ENCODE data around the gene LAMA4.
"Not testable (repeated sequence)": the region's sequence is repeated elsewhere in the genome, so short reads cannot be mapped to it uniquely, and the experiment has no call there.

LAMA4 gene

DNA sequence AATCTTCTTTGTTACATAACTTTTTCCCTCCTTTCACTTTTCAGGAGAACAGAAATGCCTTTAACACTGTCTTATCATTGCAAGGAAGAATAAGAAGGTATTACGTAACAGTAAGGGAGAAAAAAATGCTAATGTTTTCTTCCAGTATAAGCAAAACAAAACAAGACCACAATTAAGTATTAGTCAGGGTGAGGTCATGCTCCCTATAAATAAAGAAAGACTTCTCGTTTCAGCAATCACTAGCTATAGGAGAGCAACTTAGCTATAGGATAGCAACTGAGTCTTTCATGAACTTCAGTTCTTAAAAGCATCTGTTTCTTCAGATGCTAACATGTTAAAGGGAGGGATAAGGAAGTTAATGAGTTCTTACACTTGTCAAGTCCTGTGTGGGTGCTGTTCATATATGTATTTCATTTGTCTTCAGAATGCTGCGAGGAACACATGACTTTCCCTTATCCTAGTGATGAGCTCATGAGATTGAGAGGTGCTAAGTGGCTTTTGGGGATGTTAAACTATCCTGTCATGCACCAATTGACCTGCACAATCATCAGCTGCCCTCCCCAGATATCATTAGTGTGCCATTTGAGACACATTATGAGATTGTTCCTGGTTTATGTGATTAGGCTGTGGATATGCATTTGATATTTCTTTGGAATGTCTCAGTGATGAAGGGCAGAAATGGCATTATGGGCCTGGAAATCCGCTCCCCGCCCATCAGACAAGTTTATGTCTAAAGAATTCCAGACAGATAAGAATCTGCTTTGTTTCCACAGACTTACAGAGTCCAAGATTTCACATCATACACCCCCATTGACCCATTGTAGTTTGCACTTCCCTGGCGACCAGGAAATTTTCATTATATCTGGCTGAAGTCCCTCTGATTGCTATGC, 37.5 kb downstream of the LAMA4 start:
- DNase-seq, result no peak

DNA sequence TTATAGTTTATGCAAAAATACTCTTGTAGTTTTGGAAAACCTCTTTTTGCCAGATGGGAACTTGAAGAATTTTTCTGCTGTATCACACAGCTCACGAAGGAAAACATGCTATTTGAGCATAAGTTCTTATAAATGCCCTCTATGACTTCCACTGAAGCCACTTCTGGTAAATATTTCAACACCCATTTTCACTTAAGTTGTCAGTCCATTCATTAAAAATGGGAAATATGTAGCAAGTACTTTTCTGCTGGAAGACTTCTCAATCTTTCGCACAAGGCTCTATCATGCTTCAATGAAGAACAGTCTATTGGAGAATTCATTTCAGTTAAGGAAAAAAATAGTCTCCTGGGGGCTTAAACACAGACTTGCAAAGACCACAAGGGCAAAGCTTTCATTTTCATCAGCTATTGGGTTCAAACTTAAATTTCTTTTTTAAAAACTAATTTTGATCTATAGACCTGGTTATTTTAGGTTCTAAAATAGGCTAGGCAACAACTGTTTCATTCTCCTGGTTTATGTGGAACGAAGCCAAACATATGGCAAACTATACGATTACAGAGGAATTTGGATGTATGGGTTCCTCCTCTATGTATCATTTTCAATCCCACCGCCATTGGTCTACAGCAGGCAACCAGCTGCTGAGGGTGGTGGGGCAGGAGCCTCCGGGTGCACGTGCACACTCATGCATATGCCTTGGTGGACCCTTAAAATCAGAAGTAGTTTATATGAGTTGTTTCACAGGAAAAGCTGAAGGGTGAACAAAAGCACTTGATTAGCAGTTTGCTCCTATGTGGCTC, 38.7 kb downstream of the LAMA4 start:
- no peak for DNase-seq

DNA sequence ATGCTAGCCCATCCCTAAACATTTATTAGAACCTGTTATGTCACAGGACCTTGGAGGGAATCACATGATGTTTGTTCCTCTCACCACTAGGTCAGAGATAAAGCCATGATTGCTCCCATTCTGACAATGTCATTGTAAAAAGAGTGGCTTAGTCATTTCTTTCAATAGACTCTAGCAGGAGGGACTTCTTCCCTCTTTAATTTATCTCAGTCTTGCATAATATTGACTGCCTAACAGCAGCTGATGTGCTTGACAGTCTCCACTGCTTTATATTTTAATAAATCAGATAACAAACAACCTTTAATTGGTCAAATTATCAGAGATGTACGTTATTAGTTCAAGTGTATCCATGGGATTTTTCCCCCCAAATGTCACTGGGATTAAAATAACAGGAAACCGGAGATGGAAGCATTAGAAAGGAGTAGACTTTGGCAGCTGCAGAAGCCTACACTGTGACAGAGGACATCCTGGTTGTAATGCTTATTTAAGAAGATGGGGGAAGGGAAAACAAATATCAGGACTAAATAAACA, 39.6 kb downstream of the LAMA4 start:
- DNase-seq, result no peak

DNA sequence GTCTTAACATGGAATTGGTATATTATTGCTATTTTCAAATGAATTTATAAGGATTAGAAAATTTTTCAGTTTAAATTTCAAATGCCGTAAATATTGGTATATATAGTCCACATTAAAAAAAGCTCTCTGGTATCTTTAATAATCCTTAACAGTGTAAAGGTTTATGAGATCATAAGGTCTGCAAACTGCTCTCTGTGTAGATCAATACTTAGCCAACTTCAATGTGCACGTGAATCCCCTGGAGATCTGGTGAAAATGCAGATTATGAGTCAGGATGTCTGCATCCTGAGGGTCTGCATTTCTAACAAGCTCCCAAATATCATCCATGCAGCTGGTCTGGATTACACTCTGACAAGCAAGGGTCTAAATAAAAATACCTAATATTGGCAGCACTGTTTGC, 43.5 kb downstream of the LAMA4 start:
- no peak for DNase-seq

DNA sequence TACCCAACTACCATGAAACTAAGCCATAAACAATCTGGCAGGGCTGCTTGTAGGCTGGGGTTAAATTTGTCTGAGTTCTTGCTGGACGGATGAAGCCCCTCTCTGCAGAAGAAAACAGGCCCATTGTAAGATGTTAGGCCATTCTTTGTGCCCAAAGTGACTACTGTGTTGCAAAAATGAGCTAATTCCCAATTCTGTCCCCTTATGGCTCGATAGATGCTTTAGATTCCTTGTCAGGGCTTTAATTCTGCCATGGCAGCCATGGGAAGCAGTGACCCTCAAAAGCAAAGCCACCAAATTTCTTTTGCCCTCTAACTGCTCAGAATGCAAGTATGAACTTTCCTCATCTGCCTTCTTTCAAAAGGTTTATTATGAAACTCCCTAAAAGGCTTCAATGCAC, 45.2 kb downstream of the LAMA4 start:
- DNase-seq, result peak in 4 of 56 donors; percentile 12 to 18 (median 16)

DNA sequence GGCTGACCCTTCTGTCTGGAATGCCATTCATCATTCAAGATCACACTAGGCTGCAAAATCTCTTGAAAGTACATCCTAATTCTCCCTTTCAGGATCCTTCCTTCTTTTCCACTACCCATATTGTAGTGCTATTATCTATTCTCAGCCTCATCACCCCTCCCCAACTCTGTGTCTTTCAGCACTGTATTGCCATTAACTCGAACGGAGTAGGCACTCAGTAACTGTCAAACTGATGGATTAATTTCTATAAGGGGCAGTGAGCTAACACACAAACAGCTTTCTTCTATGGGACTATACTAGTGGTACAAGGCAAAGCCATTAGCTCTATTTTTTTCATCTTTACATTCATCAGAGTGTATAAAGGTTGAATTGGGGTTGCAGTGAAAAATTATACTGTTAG, 46.6 kb downstream of the LAMA4 start:
- no peak for DNase-seq

DNA sequence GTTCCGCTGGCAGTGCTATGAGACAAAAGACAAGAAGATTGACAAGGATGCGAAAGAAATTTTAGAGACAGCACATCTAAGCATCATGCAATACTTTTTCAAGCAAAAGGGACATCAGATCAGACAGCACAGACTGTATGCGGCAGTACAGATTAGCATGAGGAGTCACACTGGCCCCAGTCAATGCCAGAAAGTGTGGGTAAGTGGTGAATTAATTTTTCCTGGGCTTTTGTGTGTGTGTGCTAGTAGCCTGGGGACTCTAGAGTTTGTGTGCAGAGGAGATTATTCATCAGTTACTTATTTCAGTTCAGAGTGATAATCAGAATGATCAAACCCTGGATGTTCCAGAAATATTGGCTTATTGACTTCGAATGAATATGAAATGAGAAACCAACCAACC, 47.2 kb downstream of the LAMA4 start:
- DNase-seq, result no peak

DNA sequence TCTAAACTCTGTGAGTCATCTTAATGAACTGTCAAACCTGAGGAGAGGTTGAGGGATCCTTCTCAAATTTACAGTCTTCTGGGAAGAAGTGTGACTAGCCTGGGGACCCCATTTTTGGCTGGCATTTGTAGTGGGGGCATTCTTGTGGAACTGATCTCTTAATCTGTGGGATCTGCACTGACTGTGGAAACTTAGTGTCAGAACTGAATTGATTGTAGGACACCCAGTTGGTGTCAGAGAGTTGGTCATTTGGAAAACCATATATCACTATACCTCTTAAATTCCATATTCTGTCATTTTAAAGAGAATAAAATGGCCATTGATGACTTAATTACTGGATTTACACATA, 48.3 kb downstream of the LAMA4 start:
- DNase-seq, result no peak

DNA sequence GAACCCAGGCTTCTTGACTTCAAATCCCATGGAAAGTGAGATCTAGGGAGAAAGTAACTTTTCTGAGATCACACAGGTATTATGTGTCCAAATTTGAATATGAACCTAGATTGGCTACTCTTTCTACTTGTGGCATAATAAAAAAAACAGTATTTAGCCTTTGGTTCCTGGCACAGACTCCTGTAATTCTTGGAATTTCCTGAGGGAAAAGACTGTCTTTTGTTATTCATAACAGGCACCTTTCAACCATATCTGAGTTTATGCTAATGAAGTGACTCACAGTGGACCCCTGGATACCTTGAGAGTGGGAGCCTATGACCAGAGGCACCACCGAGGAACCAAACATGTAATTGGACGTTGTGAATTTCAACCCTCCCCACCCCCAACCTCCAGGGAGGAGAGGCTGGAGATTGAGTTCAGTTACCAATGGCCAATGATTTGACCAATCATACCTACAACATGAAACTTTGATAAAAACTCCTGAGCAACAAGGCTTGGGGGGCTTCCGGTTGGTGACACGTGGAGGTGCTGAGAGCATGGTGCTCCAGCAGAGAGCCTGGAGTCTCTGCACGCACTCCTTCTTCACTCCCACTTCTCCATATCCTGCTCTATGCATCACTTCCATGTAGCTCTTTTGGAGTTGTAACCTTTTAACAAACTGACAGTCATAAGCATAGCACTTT, 48.8 kb downstream of the LAMA4 start:
- DNase-seq, result peak in 1 of 56 donors; percentile 11

DNA sequence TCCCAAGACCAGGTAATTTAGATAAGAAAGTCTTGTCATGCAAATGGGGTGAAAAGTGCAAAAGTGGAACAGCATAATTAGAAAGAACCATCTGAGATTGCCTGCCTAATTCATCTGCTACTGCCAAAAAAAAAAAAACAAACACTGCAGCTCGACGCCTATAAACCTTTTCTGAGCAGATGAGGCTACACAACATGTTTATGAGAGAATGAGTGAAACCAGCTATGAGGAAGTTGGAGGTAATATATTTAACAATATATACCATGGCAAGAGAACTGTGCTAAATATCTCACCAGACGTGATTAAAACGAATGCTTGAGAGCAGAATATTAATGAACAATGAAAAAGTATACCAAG, 50.0 kb downstream of the LAMA4 start:
- DNase-seq, result no peak

DNA sequence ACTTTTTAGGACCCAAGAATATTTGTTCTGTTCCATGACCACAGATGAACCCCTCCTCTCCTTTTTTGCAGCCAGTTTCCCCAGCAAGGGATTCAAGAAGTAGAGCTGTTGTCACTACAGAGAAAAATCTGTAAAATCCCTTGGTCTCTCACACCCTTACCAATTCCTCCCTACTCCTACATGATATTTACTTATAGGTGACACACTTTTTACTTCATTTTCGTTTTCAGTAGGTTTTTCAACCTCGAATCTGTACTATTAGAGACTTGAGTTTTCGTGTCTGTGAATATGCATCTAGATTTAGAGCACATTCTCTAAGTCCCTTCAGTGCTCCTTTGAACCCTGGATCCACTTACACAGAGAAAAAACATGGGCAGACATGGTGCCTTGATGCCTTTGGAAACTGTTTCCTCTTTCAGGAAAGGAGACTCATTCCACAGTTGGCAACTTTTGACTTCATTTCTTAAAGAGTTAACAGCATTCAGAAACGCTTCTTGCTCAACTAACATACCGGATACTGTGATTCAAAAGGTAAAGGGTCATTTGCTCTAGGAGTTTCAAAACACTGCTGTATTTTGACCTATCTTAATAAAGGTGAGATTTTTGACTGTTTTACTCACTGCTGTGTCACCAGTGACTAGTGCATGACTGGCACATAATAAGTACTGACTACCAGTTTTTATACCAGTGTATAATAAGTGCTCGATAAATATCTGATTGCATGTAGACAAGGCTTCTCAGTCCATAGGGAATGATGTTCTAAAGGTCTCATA, 50.6 kb downstream of the LAMA4 start:
- DNase-seq, result no peak

DNA sequence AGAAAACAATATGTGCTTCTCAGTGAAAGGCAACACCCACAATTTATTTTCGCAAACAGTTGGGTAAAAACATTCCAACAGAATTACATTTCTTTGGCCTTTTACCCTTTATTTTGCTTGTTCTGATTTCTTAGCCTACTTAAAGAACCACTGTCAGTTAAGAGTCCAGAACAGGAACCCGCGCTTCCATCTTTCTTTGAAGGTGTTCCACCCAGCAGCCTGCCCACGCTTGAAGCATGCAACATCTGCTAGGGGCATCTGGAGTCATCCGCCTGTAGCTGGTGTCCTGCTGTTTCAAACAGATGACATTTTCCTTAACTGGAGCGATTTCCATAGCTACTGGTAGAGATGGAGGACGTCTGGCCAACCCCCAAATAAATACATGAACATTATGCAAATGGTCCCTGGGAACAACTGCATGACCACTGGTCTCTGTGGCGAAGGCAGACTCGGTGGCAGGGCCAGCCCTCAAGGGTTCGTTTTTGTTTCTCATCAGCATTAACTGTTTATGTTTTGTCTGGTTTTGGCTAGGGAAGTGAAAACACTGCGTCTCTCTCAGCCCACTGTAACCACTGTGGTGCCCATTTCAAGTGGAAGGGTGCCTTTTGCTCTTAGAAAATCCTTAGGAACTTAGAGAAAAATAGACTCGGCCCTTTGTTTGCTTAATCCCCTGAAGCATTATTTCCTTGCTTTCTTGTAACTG, 51.6 kb downstream of the LAMA4 start:
- no peak for DNase-seq

DNA sequence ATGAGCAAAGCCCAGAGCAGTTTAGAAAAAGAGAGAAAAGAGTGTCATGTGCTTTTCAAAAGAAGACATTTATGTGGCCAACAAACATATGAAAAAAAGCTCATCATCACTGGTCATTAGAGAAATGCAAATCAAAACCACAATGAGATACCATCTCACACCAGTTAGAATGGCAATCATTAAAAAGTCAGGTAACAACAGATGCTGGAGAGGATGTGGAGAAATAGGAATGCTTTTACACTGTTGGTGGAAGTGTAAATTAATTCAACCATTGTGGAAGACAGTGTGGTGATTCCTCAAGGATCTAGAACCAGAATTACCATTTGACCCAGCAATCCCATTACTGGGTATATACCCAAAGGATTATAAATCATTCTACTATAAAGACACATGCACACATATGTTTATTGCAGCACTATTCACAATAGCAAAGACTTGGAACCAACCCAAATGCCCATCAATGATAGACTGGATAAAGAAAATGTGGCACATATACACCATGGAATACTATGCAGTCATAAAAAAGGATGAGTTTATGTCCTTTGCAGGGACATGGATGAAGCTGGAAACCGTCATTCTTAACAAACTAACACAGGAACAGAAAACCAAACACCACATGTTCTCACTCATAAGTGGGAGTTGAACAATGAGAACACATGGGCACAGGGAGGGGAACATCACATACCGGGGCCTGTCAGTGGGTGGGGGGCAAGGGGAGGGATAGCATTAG, 54.0 kb downstream of the LAMA4 start:
- not testable (repeated sequence) for DNase-seq

DNA sequence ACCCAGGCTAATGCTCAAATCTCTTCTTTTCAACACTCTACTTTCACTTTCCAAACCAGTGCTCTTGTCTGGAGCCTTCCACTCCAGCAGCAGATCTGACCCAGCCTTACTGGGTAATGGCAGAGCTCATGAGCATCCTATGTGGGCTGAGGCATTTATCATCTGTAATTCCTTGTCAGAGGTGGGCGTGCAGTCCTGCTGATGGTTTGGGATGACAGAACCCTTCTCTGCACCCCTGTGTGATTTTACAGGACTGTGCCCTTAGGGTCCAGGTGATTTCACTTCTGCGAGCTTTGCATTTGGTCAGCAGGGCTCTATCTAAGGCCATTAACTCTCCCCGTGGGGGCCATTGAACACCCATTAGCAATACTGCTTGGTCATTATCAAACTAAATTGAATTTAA, 55.4 kb downstream of the LAMA4 start:
- no peak for DNase-seq

DNA sequence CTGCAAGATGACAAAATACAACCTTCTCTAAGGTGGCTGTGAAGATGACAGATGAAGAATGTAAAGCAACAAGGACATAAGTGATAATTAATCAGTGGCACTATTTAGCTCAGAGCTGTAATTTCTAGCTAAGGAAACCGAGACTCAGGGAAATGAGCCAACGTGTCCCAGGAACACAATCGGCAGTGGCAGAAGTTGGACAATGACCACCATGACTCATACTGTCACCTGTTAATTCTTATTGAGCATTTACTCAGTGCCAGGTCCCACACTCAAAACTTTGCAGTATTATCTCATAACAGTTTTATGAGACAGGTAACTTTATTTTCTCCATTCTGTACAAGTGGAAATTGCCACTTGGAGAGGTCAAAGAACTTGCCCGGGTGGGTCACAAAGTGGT, 55.8 kb downstream of the LAMA4 start:
- DNase-seq, result no peak

DNA sequence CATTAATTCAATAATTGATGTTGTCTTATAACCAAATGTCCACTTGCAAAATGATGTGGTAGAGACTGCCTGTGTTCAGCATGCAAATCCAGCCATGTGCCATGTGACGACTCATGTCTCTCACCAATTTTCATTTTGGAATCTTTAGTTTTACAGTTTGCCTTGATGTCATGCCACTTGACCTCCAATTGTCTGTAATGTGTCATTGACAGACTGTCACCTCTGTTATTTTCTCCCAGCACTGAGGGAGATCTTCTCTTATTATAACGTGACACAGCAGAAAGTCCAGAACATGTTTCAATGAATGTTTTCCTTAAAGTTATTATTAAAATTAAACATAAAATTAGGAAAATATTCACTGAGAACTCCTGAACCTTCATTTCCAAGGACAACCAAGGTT, 56.7 kb downstream of the LAMA4 start:
- no peak for DNase-seq

DNA sequence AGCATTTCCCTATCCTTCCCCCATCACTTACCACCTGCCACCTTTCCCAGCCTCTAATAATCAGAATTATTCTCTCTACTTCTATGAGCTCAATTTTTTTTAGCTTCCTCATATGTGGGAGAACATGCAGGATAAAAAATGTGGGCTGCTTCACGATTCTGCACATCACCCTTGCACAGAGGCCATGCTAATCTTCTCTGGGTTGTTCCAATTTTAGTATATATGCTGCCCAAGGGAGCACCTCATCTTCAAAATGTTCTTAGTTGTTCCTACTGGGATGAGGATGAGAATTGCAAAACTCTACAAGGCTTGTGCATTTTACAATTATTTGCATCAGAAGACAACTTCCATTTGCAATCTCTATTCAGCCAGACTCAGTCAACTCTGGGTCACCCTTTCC, 58.1 kb downstream of the LAMA4 start:
- no peak for DNase-seq

DNA sequence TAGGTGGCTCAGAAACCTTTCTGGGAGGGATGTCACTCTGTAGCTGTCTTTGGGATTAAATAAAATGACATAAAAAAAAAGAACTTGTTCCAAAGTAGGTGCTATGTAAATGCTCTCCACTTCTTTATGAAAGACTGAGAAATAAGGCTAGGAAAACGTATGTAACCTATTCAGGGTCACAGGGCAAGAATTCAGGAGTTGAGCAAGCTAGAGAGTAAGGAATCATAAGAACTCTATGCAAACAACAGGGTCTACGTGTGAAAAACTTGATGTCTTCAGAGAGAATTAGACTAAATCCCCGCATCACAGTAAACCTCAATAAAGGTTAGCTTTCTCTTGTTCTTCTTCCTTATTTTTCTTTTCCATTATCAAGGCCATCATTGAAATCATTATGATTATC, 59.2 kb downstream of the LAMA4 start:
- no peak for DNase-seq

DNA sequence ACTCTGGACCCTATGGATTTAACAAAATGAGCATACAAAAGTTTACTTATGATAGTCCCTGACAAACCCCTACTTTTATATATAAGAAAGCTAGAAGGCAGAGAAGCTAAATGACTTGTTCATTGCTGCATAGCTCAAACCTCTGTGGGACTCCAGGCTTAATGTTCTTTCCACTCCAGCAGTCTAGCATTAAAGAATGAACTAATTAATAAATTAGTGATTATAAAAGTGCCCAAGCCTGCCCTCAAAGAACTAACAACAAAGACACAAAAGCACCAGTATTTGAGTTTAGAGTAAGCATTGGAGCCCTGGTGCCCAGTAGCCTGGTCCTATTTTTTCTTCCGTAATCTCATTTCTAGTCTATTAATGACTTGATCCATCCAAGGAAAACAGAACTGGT, 59.9 kb downstream of the LAMA4 start:
- DNase-seq, result no peak

DNA sequence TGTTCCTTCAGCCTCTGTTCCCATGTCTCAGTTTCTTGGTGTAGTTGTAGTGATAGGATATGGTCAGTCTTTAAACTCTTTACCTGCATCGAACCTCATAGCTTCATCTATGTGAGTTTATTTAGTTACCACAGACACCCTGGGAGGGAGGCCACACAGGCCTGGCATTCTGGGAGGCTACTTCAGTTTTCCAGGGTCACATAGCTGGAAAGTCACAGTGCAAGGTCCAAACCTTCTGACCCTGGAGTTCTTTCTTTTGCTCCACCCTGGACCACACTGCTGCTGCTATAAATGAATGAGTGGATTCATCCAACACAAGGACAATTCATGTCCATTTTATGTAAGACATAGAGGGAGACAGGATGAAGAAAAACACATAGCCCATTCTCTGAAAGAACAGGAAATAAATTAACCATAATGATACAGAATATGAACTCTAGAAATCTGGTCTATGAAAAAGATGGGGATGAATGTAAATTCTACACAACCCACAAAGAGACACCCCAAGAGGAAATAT, 60.8 kb downstream of the LAMA4 start:
- no peak for DNase-seq

All from nucleus accumbens (tissue), 56 donors.